Fibroblast of the aortic adventitia (primary cell): ENCODE results near the gene WHRN. TPM values are rescaled to one million over a fixed set of nuclear protein-coding genes. Genes with fewer than 3 reads are reported as not detected.

Experiments
- DNase-seq: peaks from one replicate; pipeline ENCODE4 v3.0.0-alpha.2; 2010; ENCODE audit warnings: low read depth
- H3K4me3 ChIP-seq: 2 replicates; pipeline ENCODE4 v1.5.1; 2011; ENCODE audit warnings: low read depth, mild to moderate bottlenecking, control low read depth, low read length, moderate library complexity
- CTCF ChIP-seq: IDR thresholded peaks from 2 replicates; pipeline ENCODE4 v1.5.1; 2011; ENCODE audit warnings: mild to moderate bottlenecking, low read length, control low read depth, inconsistent platforms; ENCODE audit not compliant: insufficient read depth
- total RNA-seq: library from RNA; depleted of rRNA; stranded (reverse); fragments of >200 nt; gene quantifications from 2 replicates; pipeline ENCODE4 v1.2.3, GENCODE V29; 2012; ENCODE audit warnings: low replicate concordance

The WHRN gene
- total RNA-seq, 1 donor: 2.1 TPM

- no peak for TF ChIP-seq CTCF
- DNase-seq: no peak
- H3K4me3 ChIP-seq: no peak overlapping the region
These were observed 72.8 kb downstream of the WHRN start for GRCh38 chr9:114432323-114433067.

GRCh38 chr9:114431770-114432169, 73.5 kb downstream of the WHRN start:
- no peak for DNase-seq
- no peak overlapping the region for H3K4me3 ChIP-seq
- no peak for TF ChIP-seq CTCF

DNA sequence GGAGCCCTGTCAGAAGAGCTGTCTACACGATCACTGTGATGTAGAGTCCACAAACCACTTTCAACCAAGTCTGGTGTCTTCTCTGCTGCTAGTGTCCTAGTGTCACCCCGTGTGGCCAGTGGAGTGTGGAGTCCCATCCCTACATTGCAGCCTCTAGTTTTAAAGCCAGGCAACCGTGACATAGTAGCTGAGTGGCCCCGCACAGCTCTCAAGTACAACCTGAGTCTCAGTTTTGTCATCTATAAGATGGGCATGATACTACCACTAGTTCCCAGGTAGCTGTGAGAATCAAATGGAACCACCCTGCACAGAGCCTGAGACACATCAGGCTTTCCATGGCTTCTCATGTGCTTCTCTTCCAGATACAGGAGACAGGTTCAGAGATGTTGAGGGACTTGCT, 74.3 kb downstream of the WHRN start:
- no peak overlapping the region for H3K4me3 ChIP-seq
- no peak for TF ChIP-seq CTCF
- DNase-seq: no peak

DNA sequence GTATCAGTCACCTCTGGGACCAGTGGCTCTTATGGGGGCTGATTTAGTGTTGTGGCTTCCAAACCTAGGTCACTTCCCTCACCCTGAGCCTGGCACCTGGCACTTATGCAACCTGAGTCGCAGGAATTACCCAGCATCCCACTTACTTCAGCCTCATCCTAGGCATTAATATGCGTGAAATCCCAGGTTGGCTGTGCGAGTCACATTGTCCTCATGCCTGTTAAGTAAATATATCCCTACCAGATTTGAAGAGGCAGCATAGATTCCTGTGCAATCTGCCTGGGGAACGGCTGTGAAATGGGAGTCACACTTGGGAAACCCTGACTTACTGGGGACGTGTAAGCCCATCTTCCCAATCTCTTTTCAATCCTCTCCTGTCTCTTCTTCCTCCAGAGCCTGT, 74.8 kb downstream of the WHRN start:
- no peak for TF ChIP-seq CTCF
- H3K4me3 ChIP-seq: no peak overlapping the region
- DNase-seq: no peak

DNA sequence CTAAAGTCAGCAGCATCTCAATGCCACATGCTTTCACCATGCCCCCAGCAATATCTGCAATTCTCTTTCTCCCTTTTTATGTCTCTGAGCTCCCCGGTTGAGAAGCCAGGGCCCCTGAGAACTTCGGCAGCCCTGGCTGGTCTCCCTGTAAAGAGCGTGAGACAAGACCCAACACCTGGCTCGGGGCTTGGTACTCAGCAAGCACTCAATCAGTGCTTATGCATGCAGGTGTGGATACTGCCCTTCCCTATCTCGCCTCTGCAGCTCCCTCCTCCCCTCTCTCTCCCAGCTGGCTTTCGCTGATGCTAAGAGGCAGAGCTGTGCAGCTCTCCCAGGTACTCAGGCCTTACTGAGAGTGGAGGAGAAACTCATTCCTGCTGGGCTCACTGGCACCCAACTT, 75.8 kb downstream of the WHRN start:
- TF ChIP-seq CTCF: no peak
- DNase-seq: no peak

GRCh38 chr9:114428466-114428865, 76.8 kb downstream of the WHRN start:
- H3K4me3 ChIP-seq: no peak overlapping the region
- DNase-seq: no peak
- TF ChIP-seq CTCF: no peak

More for the DNA sequence above, 75.8 kb downstream of the WHRN start:
- H3K4me3 ChIP-seq: no peak overlapping the region

- DNase-seq: no peak
- H3K4me3 ChIP-seq: no peak overlapping the region
- no peak for TF ChIP-seq CTCF
These were observed 77.6 kb downstream of the WHRN start for GRCh38 chr9:114427644-114428043.
